ENCODE data around the gene KCP. TPM values are rescaled to one million over a fixed set of nuclear protein-coding genes. Genes with fewer than 3 reads are reported as not detected.

The KCP gene
- polyA plus RNA-seq, 1 donor (not counting 4 experiments of a cell fraction or from before 2014, with no cell fraction given), result not detected

GRCh38 chr7:128918016-128918665 lies 7.6 kb upstream of the KCP start:
- Histone ChIP-seq H3K4me3 (ENCODE audit: control insufficient read depth in 2 of 3, extremely low read depth in 1 of 3, insufficient read depth in 2 of 3, low read depth in 1 of 3, low read length in 3 of 3) (no peak overlapping the region), H4K20me1 (ENCODE audit: control insufficient read depth, extremely low read depth, insufficient read depth, low read length) (no peaks in the 10 kb centered on the region), H3K4me2 (ENCODE audit: control insufficient read depth, extremely low read depth, insufficient read depth, low read depth, low read length) (no peak overlapping the region), H3K79me2 (ENCODE audit: control insufficient read depth, insufficient read depth, low read length) (no peaks in the 10 kb centered on the region), H3K9me1 (ENCODE audit: control insufficient read depth, extremely low read depth, insufficient read depth, low read length) (no peaks in the 10 kb centered on the region), H3K9me3 (ENCODE audit: control insufficient read depth, low read depth, low read length) (no peaks in the 10 kb centered on the region), H3K9ac (ENCODE audit: control insufficient read depth, extremely low read depth, insufficient read depth, low read length) (no peak overlapping the region), H3K4me1 (ENCODE audit: control insufficient read depth, extremely low read depth, insufficient read depth, low read length) (no peaks in the 10 kb centered on the region), H3K27me3 (ENCODE audit: control insufficient read depth, extremely low read depth, insufficient read depth, low read length) (peaks cover 59% of the 10 kb centered on the region), H3K27ac (ENCODE audit: control insufficient read depth, insufficient read depth, low read length) (no peak overlapping the region), H3K36me3 (ENCODE audit: control insufficient read depth in 2 of 2, extremely low read depth in 1 of 2, insufficient read depth in 2 of 2, low read length in 2 of 2) (no peaks in the 10 kb centered on the region), H2AFZ (ENCODE audit: control insufficient read depth, low read length) (no peak overlapping the region)
- no peak for TF ChIP-seq EZH2 (IDR thresholded peaks at IDR 0.05; ENCODE audit: low read length)
- TF ChIP-seq CTCF (optimal IDR thresholded peaks at IDR 0.05 in 1 of 3, IDR thresholded peaks at IDR 0.05 in 1 of 3, conservative IDR thresholded peaks at IDR 0.05 in 1 of 3; ENCODE audit: extremely low read depth in 1 of 3, insufficient read depth in 2 of 3, low read length in 3 of 3), result no peak
- dilution Hi-C loops (cut with MboI; ENCODE audit: extremely low pct_ligation_motif_present, low sequenced_read_pairs), result no loop called here
- FAIRE-seq, result no peak
- no peak for DNase-seq (ENCODE audit: low read depth, low spot score)

GRCh38 chr7:128917122-128917521 lies 6.6 kb upstream of the KCP start:
- dilution Hi-C loops (cut with MboI; ENCODE audit: extremely low pct_ligation_motif_present, low sequenced_read_pairs), result no loop called here
- DNase-seq (ENCODE audit: low read depth, low spot score), result no peak
- Histone ChIP-seq H3K27me3 (ENCODE audit: control insufficient read depth, extremely low read depth, insufficient read depth, low read length) (peaks cover 63% of the 10 kb centered on the region), H3K4me1 (ENCODE audit: control insufficient read depth, extremely low read depth, insufficient read depth, low read length) (no peaks in the 10 kb centered on the region), H3K79me2 (ENCODE audit: control insufficient read depth, insufficient read depth, low read length) (no peaks in the 10 kb centered on the region), H3K36me3 (ENCODE audit: control insufficient read depth in 2 of 2, extremely low read depth in 1 of 2, insufficient read depth in 2 of 2, low read length in 2 of 2) (no peaks in the 10 kb centered on the region), H3K4me2 (ENCODE audit: control insufficient read depth, extremely low read depth, insufficient read depth, low read depth, low read length) (no peak overlapping the region), H3K4me3 (ENCODE audit: control insufficient read depth in 2 of 3, extremely low read depth in 1 of 3, insufficient read depth in 2 of 3, low read depth in 1 of 3, low read length in 3 of 3) (no peak overlapping the region), H3K9me3 (ENCODE audit: control insufficient read depth, low read depth, low read length) (no peaks in the 10 kb centered on the region), H4K20me1 (ENCODE audit: control insufficient read depth, extremely low read depth, insufficient read depth, low read length) (no peaks in the 10 kb centered on the region), H3K9ac (ENCODE audit: control insufficient read depth, extremely low read depth, insufficient read depth, low read length) (no peak overlapping the region), H3K27ac (ENCODE audit: control insufficient read depth, insufficient read depth, low read length) (no peak overlapping the region), H2AFZ (ENCODE audit: control insufficient read depth, low read length) (no peak overlapping the region), H3K9me1 (ENCODE audit: control insufficient read depth, extremely low read depth, insufficient read depth, low read length) (no peaks in the 10 kb centered on the region)
- FAIRE-seq, result no peak
- TF ChIP-seq EZH2 (IDR thresholded peaks at IDR 0.05; ENCODE audit: low read length), result no peak
- no peak for TF ChIP-seq CTCF (optimal IDR thresholded peaks at IDR 0.05 in 1 of 3, IDR thresholded peaks at IDR 0.05 in 1 of 3, conservative IDR thresholded peaks at IDR 0.05 in 1 of 3; ENCODE audit: extremely low read depth in 1 of 3, insufficient read depth in 2 of 3, low read length in 3 of 3)

Measured in keratinocyte (primary cell).